Upper lobe of left lung (tissue), 6 donors: ENCODE results near the gene STIM2. TPM values are rescaled to one million over a fixed set of nuclear protein-coding genes. Genes with fewer than 3 reads are reported as not detected.

Source experiments
- ATAC-seq, 2 donors: fragments of 200-7000 bp; cut with Tn5 transposase; one replicate each; pipeline ENCODE4 v1.9.1; 2022; ENCODE audit warnings: mild to moderate bottlenecking in 2 of 2, moderate library complexity in 2 of 2; ENCODE audit not compliant: low FRiP score in 2 of 2
- DNase-seq, 2 donors: peaks; one replicate each; pipeline ENCODE4 v3.0.0-alpha.2; 2019 to 2020
- H3K27ac ChIP-seq, 4 donors: fragments of 200-600 bp; sonication (generic); one replicate each; pipeline ENCODE4 v1.5.1; 2016 to 2019
- H3K27me3 ChIP-seq, 4 donors: fragments of 200-600 bp; sonication (generic); one replicate each; pipeline ENCODE4 v1.5.1; 2017 to 2019
- H3K36me3 ChIP-seq, 4 donors: fragments of 200-600 bp; sonication (generic); one replicate each; pipeline ENCODE4 v1.5.1; 2016 to 2019
- H3K4me1 ChIP-seq, 4 donors: fragments of 200-600 bp; sonication (generic); one replicate each; pipeline ENCODE4 v1.5.1; 2018 to 2019
- H3K4me3 ChIP-seq, 4 donors: fragments of 200-600 bp; sonication (generic); one replicate each; pipeline ENCODE4 v1.5.1; 2017 to 2019; ENCODE audit warnings: mild to moderate bottlenecking in 2 of 4, moderate library complexity in 1 of 4
- H3K9me3 ChIP-seq, 4 donors: fragments of 200-600 bp; sonication (generic); one replicate each; pipeline ENCODE4 v1.5.1; 2018 to 2019
- CTCF ChIP-seq, 6 experiments: fragments of 450-650 bp in 4 of 6; fragments of 200-600 bp in 2 of 6; sonication (generic) in 2 of 6; IDR thresholded peaks; one replicate each; pipeline ENCODE4 v1.5.1; 2016 to 2019; ENCODE audit warnings: antibody characterized with exemption in 6 of 6
- EP300 ChIP-seq, 4 donors: sonication (generic); formaldehyde crosslinking; IDR thresholded peaks; one replicate each; pipeline ENCODE4 v1.5.1; 2017; ENCODE audit warnings: antibody characterized with exemption in 4 of 4, control low read depth in 2 of 4
- POLR2A ChIP-seq, 4 donors: fragments of 450-650 bp; IDR thresholded peaks; one replicate each; pipeline ENCODE4 v1.5.1; 2016 to 2017; ENCODE audit warnings: antibody characterized with exemption in 4 of 4, mild to moderate bottlenecking in 2 of 4
- POLR2AphosphoS5 ChIP-seq, 2 donors: sonication (generic); formaldehyde crosslinking; IDR thresholded peaks; one replicate each; pipeline ENCODE4 v1.5.1; 2017; ENCODE audit warnings: antibody characterized with exemption in 2 of 2
- WGBS, 2 donors: methylation state at CpG; one replicate each; pipeline ENCODE4 v1.1.5; 2017 to 2018; 5-methylcytosine and 5-hydroxymethylcytosine counted together
- total RNA-seq, 6 donors: library from RNA; depleted of rRNA in 4 of 6; stranded (reverse); fragments of >200 nt in 4 of 6; gene quantifications; one replicate each; pipeline versions ENCODE4 v1.1.0 to v1.2.1, GENCODE V29; 2016 to 2021
- donor health status: DM: no; HTN: no; CAD: no; lungs with moderate emphysema.
- donor health status: DM: no; HTN: yes; CAD: no; lungs with severe emphysema.

STIM2 gene
- total RNA-seq, 6 donors from 2014 or later, result 21.6 to 54.3 (median 37.8) TPM

- Histone ChIP-seq H3K27me3 (no peaks in the 10 kb centered on the region), H3K36me3 (no peaks in the 10 kb centered on the region), H3K9me3 (no peaks in the 10 kb centered on the region), H3K4me1 (peaks cover 0 to 26% (median 11%) of the 10 kb centered on the region in 4 donors), H3K27ac (no peak overlapping the region), H3K4me3 (no peak overlapping the region)
- WGBS, 2 donors, result 88 to 91% methylated on average over 5 of the region's 5 CpGs
- ATAC-seq, result no peak
- no peak for DNase-seq
- TF ChIP-seq EP300 (IDR thresholded peaks at IDR 0.05), result no peak
- TF ChIP-seq POLR2AphosphoS5 (IDR thresholded peaks at IDR 0.05), result no peak
- TF ChIP-seq POLR2A (IDR thresholded peaks at IDR 0.05), result no peak
- TF ChIP-seq CTCF (IDR thresholded peaks at IDR 0.05), result no peak
These were observed 44.9 kb upstream of the STIM2 start for GRCh38 chr4:26815706-26816105.

- no peaks in the 10 kb centered on the region for H3K27me3 ChIP-seq
- no peak overlapping the region for H3K4me3 ChIP-seq
- H3K27ac ChIP-seq, result no peak overlapping the region
- TF ChIP-seq POLR2A (IDR thresholded peaks at IDR 0.05) (no peak), POLR2AphosphoS5 (IDR thresholded peaks at IDR 0.05) (no peak), CTCF (IDR thresholded peaks at IDR 0.05) (no peak)
- H3K9me3 ChIP-seq, result no peaks in the 10 kb centered on the region
- WGBS, 2 donors, result 75 to 80% methylated on average over 4 of the region's 4 CpGs
- no peaks in the 10 kb centered on the region for H3K36me3 ChIP-seq
- DNase-seq (no peak), ATAC-seq (no peak)
- H3K4me1 ChIP-seq, result peaks cover 0 to 18% (median 8%) of the 10 kb centered on the region in 4 donors
These were observed 41.6 kb upstream of the STIM2 start for GRCh38 chr4:26819026-26819425.

- Histone ChIP-seq H3K27ac (no peak overlapping the region), H3K36me3 (no peaks in the 10 kb centered on the region), H3K9me3 (no peaks in the 10 kb centered on the region), H3K27me3 (no peaks in the 10 kb centered on the region), H3K4me1 (peaks cover 0 to 17% (median 8%) of the 10 kb centered on the region in 4 donors), H3K4me3 (no peak overlapping the region)
- DNase-seq (no peak), ATAC-seq (no peak)
- TF ChIP-seq EP300 (IDR thresholded peaks at IDR 0.05) (no peak), POLR2A (IDR thresholded peaks at IDR 0.05) (no peak), POLR2AphosphoS5 (IDR thresholded peaks at IDR 0.05) (no peak), CTCF (IDR thresholded peaks at IDR 0.05) (no peak)
- 92 to 96% methylated on average over 3 of the region's 3 CpGs for WGBS, 2 donors
These were observed 41.1 kb upstream of the STIM2 start for GRCh38 chr4:26819478-26820095.

GRCh38 chr4:26820346-26820745 lies 40.3 kb upstream of the STIM2 start:
- ATAC-seq, result no peak
- H3K4me1 ChIP-seq, result peaks cover 0 to 16% (median 6%) of the 10 kb centered on the region in 4 donors
- WGBS, 2 donors, result 96 to 97% methylated on average over 1 of the region's 1 CpG
- H3K9me3 ChIP-seq, result no peaks in the 10 kb centered on the region
- H3K27ac ChIP-seq, result no peak overlapping the region
- no peaks in the 10 kb centered on the region for H3K36me3 ChIP-seq
- DNase-seq, result no peak
- H3K27me3 ChIP-seq, result no peaks in the 10 kb centered on the region
- TF ChIP-seq POLR2AphosphoS5 (IDR thresholded peaks at IDR 0.05) (no peak), CTCF (IDR thresholded peaks at IDR 0.05) (no peak), POLR2A (IDR thresholded peaks at IDR 0.05) (no peak), EP300 (IDR thresholded peaks at IDR 0.05) (no peak)
- no peak overlapping the region for H3K4me3 ChIP-seq

- DNase-seq, result no peak
- WGBS, 2 donors, result 93 to 94% methylated on average over 3 of the region's 3 CpGs
- H3K4me3 ChIP-seq, result no peak overlapping the region
- H3K4me1 ChIP-seq, result peaks cover 0 to 21% (median 8%) of the 10 kb centered on the region in 4 donors
- ATAC-seq, result no peak
- no peaks in the 10 kb centered on the region for H3K27me3 ChIP-seq
- H3K27ac ChIP-seq, result peak overlapping the region in 2 of 4 donors; percentile 40 to 53
- no peaks in the 10 kb centered on the region for H3K36me3 ChIP-seq
- TF ChIP-seq POLR2AphosphoS5 (IDR thresholded peaks at IDR 0.05) (no peak), POLR2A (IDR thresholded peaks at IDR 0.05) (no peak), EP300 (IDR thresholded peaks at IDR 0.05) (no peak), CTCF (IDR thresholded peaks at IDR 0.05) (no peak)
- no peaks in the 10 kb centered on the region for H3K9me3 ChIP-seq
These were observed 39.6 kb upstream of the STIM2 start for GRCh38 chr4:26821031-26821430.
